HEK293 (cell line): ENCODE results near the gene SLC6A6.

Experiments used
- CTCF ChIA-PET: fragments of 350-600 bp; formaldehyde crosslinking; extraction: SDS; loops from one replicate; lab custom pipeline; 2021; ENCODE audit warnings: antibody characterized with exemption; lab: Yijun Ruan, JAX
- POLR2A ChIA-PET: fragments of 300-600 bp; formaldehyde crosslinking; extraction: SDS; loops from one replicate; lab custom pipeline; 2020; ENCODE audit warnings: antibody characterized with exemption, inconsistent platforms; lab: Yijun Ruan, JAX
- H3K27ac ChIP-seq: fragments of 200-500 bp; sonication (Bioruptor generic); 2 replicates; pipeline ENCODE4 v1.5.1; 2014; ENCODE audit warnings: low read depth, low read length, control low read depth, inconsistent platforms; ENCODE audit errors: extremely low read depth
- H3K36me3 ChIP-seq, 2 experiments: fragments of 200-500 bp in 1 of 2; sonication (Bioruptor generic) in 1 of 2; 1 replicate in 1 of 2; 2 replicates in 1 of 2; pipeline ENCODE4 v1.5.1; 2014 to 2017; ENCODE audit warnings: inconsistent platforms in 2 of 2, low read length in 2 of 2; ENCODE audit not compliant: control insufficient read depth in 2 of 2, insufficient read depth in 1 of 2
- H3K4me1 ChIP-seq: fragments of 200-500 bp; sonication (Bioruptor generic); 2 replicates; pipeline ENCODE4 v1.5.1; 2014; ENCODE audit warnings: mild to moderate bottlenecking, low read length, inconsistent platforms; ENCODE audit not compliant: control insufficient read depth, insufficient read depth
- H3K4me3 ChIP-seq: 2 replicates; pipeline ENCODE4 v1.5.1; 2011; ENCODE audit warnings: low read depth, mild to moderate bottlenecking, control low read depth, low read length, moderate library complexity
- H3K9me3 ChIP-seq: fragments of 200-500 bp; sonication (Bioruptor generic); 2 replicates; pipeline ENCODE4 v1.5.1; 2014; ENCODE audit warnings: low read depth, low read length, inconsistent platforms; ENCODE audit not compliant: control insufficient read depth, insufficient read depth
- BCL6B ChIP-seq: fragments of 450-650 bp; formaldehyde crosslinking; IDR thresholded peaks from 2 replicates; pipeline ENCODE4 v1.5.1; 2017; ENCODE audit warnings: missing biosample characterization, missing genetic modification characterization
- GLI4 ChIP-seq: fragments of 450-650 bp; formaldehyde crosslinking; IDR thresholded peaks from 2 replicates; pipeline ENCODE4 v1.5.1; 2016; ENCODE audit warnings: missing biosample characterization, missing genetic modification characterization
- KLF10 ChIP-seq: fragments of 450-650 bp; IDR thresholded peaks from 2 replicates; pipeline ENCODE4 v1.5.1; 2018; ENCODE audit warnings: missing biosample characterization, mild to moderate bottlenecking, missing genetic modification characterization
- KLF16 ChIP-seq: fragments of 450-650 bp; formaldehyde crosslinking; IDR thresholded peaks from 2 replicates; pipeline ENCODE4 v1.5.1; 2017; ENCODE audit warnings: missing biosample characterization, missing genetic modification characterization
- OSR2 ChIP-seq: fragments of 450-650 bp; formaldehyde crosslinking; IDR thresholded peaks from 2 replicates; pipeline ENCODE4 v1.5.1; 2016; ENCODE audit warnings: missing biosample characterization, missing genetic modification characterization
- OVOL3 ChIP-seq: fragments of 450-650 bp; formaldehyde crosslinking; IDR thresholded peaks from 2 replicates; pipeline ENCODE4 v1.5.1; 2016; ENCODE audit warnings: missing biosample characterization, missing genetic modification characterization
- PRDM10 ChIP-seq: fragments of 450-650 bp; formaldehyde crosslinking; IDR thresholded peaks from 2 replicates; pipeline ENCODE4 v1.5.1; 2016; ENCODE audit warnings: missing biosample characterization, missing genetic modification characterization
- PRDM6 ChIP-seq: fragments of 450-650 bp; formaldehyde crosslinking; IDR thresholded peaks from 2 replicates; pipeline ENCODE4 v1.5.1; 2017; ENCODE audit warnings: missing biosample characterization, missing genetic modification characterization
- RBAK ChIP-seq: fragments of 450-650 bp; formaldehyde crosslinking; IDR thresholded peaks from 2 replicates; pipeline ENCODE4 v1.5.1; 2016; ENCODE audit warnings: missing biosample characterization, missing genetic modification characterization
- SCRT2 ChIP-seq: fragments of 450-650 bp; formaldehyde crosslinking; IDR thresholded peaks from 2 replicates; pipeline ENCODE4 v1.5.1; 2016; ENCODE audit warnings: missing biosample characterization, missing genetic modification characterization
- SP7 ChIP-seq: fragments of 450-650 bp; formaldehyde crosslinking; IDR thresholded peaks from 2 replicates; pipeline ENCODE4 v1.5.1; 2016; ENCODE audit warnings: missing biosample characterization, missing genetic modification characterization
- TSHZ1 ChIP-seq: fragments of 450-650 bp; formaldehyde crosslinking; IDR thresholded peaks from 2 replicates; pipeline ENCODE4 v1.5.1; 2016; ENCODE audit warnings: missing biosample characterization, missing genetic modification characterization, borderline replicate concordance
- ZBTB21 ChIP-seq: fragments of 450-650 bp; formaldehyde crosslinking; IDR thresholded peaks from 2 replicates; pipeline ENCODE4 v1.5.1; 2017; ENCODE audit warnings: missing biosample characterization, missing genetic modification characterization
- ZEB2 ChIP-seq: fragments of 450-650 bp; formaldehyde crosslinking; IDR thresholded peaks from 2 replicates; pipeline ENCODE4 v1.5.1; 2016; ENCODE audit warnings: missing biosample characterization, missing genetic modification characterization
- ZFHX2 ChIP-seq: fragments of 450-650 bp; formaldehyde crosslinking; conservative IDR thresholded peaks from 2 replicates; pipeline ENCODE4 v1.5.1; 2016; ENCODE audit warnings: missing biosample characterization, missing genetic modification characterization
- ZFP3 ChIP-seq: fragments of 450-650 bp; formaldehyde crosslinking; IDR thresholded peaks from 2 replicates; pipeline ENCODE4 v1.5.1; 2016; ENCODE audit warnings: low read depth, missing biosample characterization, missing genetic modification characterization
- ZIC2 ChIP-seq: fragments of 450-650 bp; formaldehyde crosslinking; IDR thresholded peaks from 2 replicates; pipeline ENCODE4 v1.5.1; 2016; ENCODE audit warnings: missing biosample characterization, missing genetic modification characterization
- ZNF157 ChIP-seq: fragments of 450-650 bp; formaldehyde crosslinking; IDR thresholded peaks from 2 replicates; pipeline ENCODE4 v1.5.1; 2016; ENCODE audit warnings: missing biosample characterization, missing genetic modification characterization
- ZNF16 ChIP-seq: fragments of 450-650 bp; formaldehyde crosslinking; IDR thresholded peaks from 2 replicates; pipeline ENCODE4 v1.5.1; 2016; ENCODE audit warnings: low read depth, missing biosample characterization, missing genetic modification characterization
- ZNF341 ChIP-seq: fragments of 450-650 bp; formaldehyde crosslinking; IDR thresholded peaks from 2 replicates; pipeline ENCODE4; 2016; ENCODE audit warnings: low read depth, missing biosample characterization, missing genetic modification characterization
- ZNF366 ChIP-seq: fragments of 450-650 bp; formaldehyde crosslinking; conservative IDR thresholded peaks from 2 replicates; pipeline ENCODE4 v1.5.1; 2016; ENCODE audit warnings: missing biosample characterization, missing genetic modification characterization
- ZNF571 ChIP-seq: fragments of 450-650 bp; formaldehyde crosslinking; IDR thresholded peaks from 2 replicates; pipeline ENCODE4 v1.5.0; 2017; ENCODE audit warnings: missing biosample characterization, missing genetic modification characterization
- ZNF600 ChIP-seq: fragments of 450-650 bp; formaldehyde crosslinking; IDR thresholded peaks from 2 replicates; pipeline ENCODE4 v1.5.1; 2016; ENCODE audit warnings: missing biosample characterization, missing genetic modification characterization
- ZNF626 ChIP-seq: fragments of 450-650 bp; sonication (Bioruptor Pico); formaldehyde crosslinking; IDR thresholded peaks from 2 replicates; pipeline ENCODE4 v1.5.1; 2018; ENCODE audit warnings: missing biosample characterization, missing genetic modification characterization, inconsistent platforms
- ZNF639 ChIP-seq: fragments of 450-650 bp; formaldehyde crosslinking; IDR thresholded peaks from 2 replicates; pipeline ENCODE4 v1.5.1; 2016; ENCODE audit warnings: missing biosample characterization, missing genetic modification characterization
- ZNF76 ChIP-seq: fragments of 450-650 bp; formaldehyde crosslinking; IDR thresholded peaks from 2 replicates; pipeline ENCODE4; 2016; ENCODE audit warnings: low read depth, missing biosample characterization, missing genetic modification characterization, borderline replicate concordance

The SLC6A6 gene

GRCh38 chr3:14450506-14450905, 48.1 kb downstream of the SLC6A6 start (continued):
- no peak for TF ChIP-seq OSR2 (tag by site-specific recombination)
- TF ChIP-seq OVOL3 (tag by site-specific recombination), result no peak
- TF ChIP-seq ZBTB21, result no peak
- TF ChIP-seq ZNF76 (tag by site-specific recombination), result no peak
- no peak for TF ChIP-seq PRDM10
- no peak for TF ChIP-seq ZNF366 (tag by site-specific recombination)
- no peak for TF ChIP-seq ZNF16 (tag by site-specific recombination)
- no peak for TF ChIP-seq ZEB2
- TF ChIP-seq PRDM6 (tag by site-specific recombination), result no peak
- no peak for TF ChIP-seq ZNF157
- no peak for TF ChIP-seq BCL6B (tag by site-specific recombination)
- TF ChIP-seq TSHZ1 (tag by site-specific recombination), result no peak
- no peak for TF ChIP-seq ZFHX2 (tag by site-specific recombination)

- ChIA-PET CTCF (interaction anchor here (0.6 to 1.4 kb wide), 4 partner anchors 13 to 49 kb away, joined by 3 to 4 read pairs (median 3); partner anchors contain the start of gene SLC6A6), POLR2A (interaction anchor here (0.7 to 2.0 kb wide), 2 partner anchors 19 to 49 kb away, joined by 3 to 11 read pairs; partner anchors contain the start of gene SLC6A6)
- Histone ChIP-seq H3K4me1 (peaks cover 13% of the 10 kb centered on the region), H3K9me3 (no peaks in the 10 kb centered on the region), H3K4me3 (no peak overlapping the region), H3K36me3 (peaks cover 0 to 42% of the 10 kb centered on the region in 2 experiments; a peak in 2 of 3 replicates), H3K27ac (no peak overlapping the region)
- TF ChIP-seq KLF10, result no peak
- peak; percentile 24; the same call in 1 of the 2 replicates for TF ChIP-seq ZNF341
- TF ChIP-seq GLI4 (tag by site-specific recombination), result peak; percentile 84; the same call in 1 of the 2 replicates
- TF ChIP-seq ZIC2 (tag by site-specific recombination), result no peak
- no peak for TF ChIP-seq ZNF626 (tag by site-specific recombination)
- TF ChIP-seq ZNF600, result peak; percentile 87
- TF ChIP-seq ZNF639 (tag by site-specific recombination), result no peak
- peak; percentile 97 for TF ChIP-seq ZFP3
- TF ChIP-seq ZNF571 (tag by site-specific recombination), result no peak
- no peak for TF ChIP-seq SP7 (tag by site-specific recombination)
- no peak for TF ChIP-seq KLF16 (tag by site-specific recombination)
- TF ChIP-seq SCRT2 (tag by site-specific recombination), result peak; percentile 82
- no peak for TF ChIP-seq RBAK
- 0 out of 2 replicates have a peak, but pooled peaks have one; percentile 8 for TF ChIP-seq ZBTB21
These were observed 48.7 kb downstream of the SLC6A6 start for GRCh38 chr3:14450922-14451606.
